MCF 10A (cell line): Measurements from ENCODE around the gene KRT85. TPM values are rescaled to one million over a fixed set of nuclear protein-coding genes. Genes with fewer than 3 reads are reported as not detected.

Experiments used
- BruUV-seq: library from RNA; stranded (reverse); fragments of 400-500 nt; replicated peaks from 2 replicates; lab custom pipeline; 2021; lab: Mats Ljungman, UMichigan
- CTCF ChIA-PET: fragments of 300-600 bp; sonication (Branson Sonifier 250); formaldehyde crosslinking; extraction: SDS; loops from one replicate; lab custom pipeline; 2021; ENCODE audit warnings: antibody characterized with exemption, inconsistent platforms; lab: Yijun Ruan, JAX
- POLR2A ChIA-PET: fragments of 300-600, 350-650 bp; sonication (Branson Sonifier 250); formaldehyde crosslinking; extraction: SDS; loops from one replicate; lab custom pipeline; 2020; ENCODE audit warnings: antibody characterized with exemption, inconsistent platforms; lab: Yijun Ruan, JAX
- DNase-seq: peaks from one replicate; pipeline ENCODE4 v3.0.0-alpha.2; 2018; ENCODE audit not compliant: unreplicated experiment
- H3K27ac Mint-ChIP-seq: one replicate; pipeline ENCODE4 v1.8.0; 2022; ENCODE audit warnings: mild to moderate bottlenecking, low read depth, mixed read lengths; ENCODE audit not compliant: unreplicated experiment
- H3K27me3 Mint-ChIP-seq: one replicate; pipeline ENCODE4 v1.8.0; 2022; ENCODE audit warnings: mixed read lengths; ENCODE audit not compliant: insufficient read depth, unreplicated experiment
- H3K36me3 Mint-ChIP-seq: one replicate; pipeline ENCODE4 v1.8.0; 2022; ENCODE audit warnings: mild to moderate bottlenecking, moderate library complexity, mixed read lengths; ENCODE audit not compliant: insufficient read depth, unreplicated experiment
- H3K4me1 Mint-ChIP-seq: one replicate; pipeline ENCODE4 v1.8.0; 2022; ENCODE audit warnings: mixed read lengths; ENCODE audit not compliant: insufficient read depth, unreplicated experiment
- H3K4me3 Mint-ChIP-seq: one replicate; pipeline ENCODE4 v1.8.0; 2022; ENCODE audit warnings: mild to moderate bottlenecking, moderate library complexity, mixed read lengths; ENCODE audit not compliant: unreplicated experiment
- H3K9me3 Mint-ChIP-seq: one replicate; pipeline ENCODE4 v1.8.0; 2022; ENCODE audit warnings: mixed read lengths; ENCODE audit not compliant: unreplicated experiment
- CTCF ChIP-seq: fragments of 200-600 bp; IDR thresholded peaks from one replicate; pipeline ENCODE4 v1.8.0; 2022; ENCODE audit warnings: antibody characterized with exemption, mild to moderate bottlenecking; ENCODE audit not compliant: unreplicated experiment
- intact Hi-C: fragments of 100-400 bp; cut with micrococcal nuclease; formaldehyde crosslinking; loops from 2 replicates; pipeline ENCODE4 v1.14.1; 2022
- total RNA-seq: library from RNA; stranded (reverse); gene quantifications from 2 replicates; pipeline ENCODE4 v1.2.3, GENCODE V29; 2022

KRT85 gene
- total RNA-seq, 1 experiment from 2014 or later, result 0.23 TPM

- intact Hi-C loops, result no loop called here
- H3K27me3 Mint-ChIP-seq, result peaks cover 27% of the 10 kb centered on the region
- ChIA-PET POLR2A (no interaction called here), CTCF (interaction anchor here (0.6 to 1.9 kb wide), 3 partner anchors 20 to 532 kb away, joined by 3 to 6 read pairs (median 4); no protein-coding TSS in a partner anchor)
- no peak overlapping the region for H3K4me3 Mint-ChIP-seq
- H3K36me3 Mint-ChIP-seq, result no peaks in the 10 kb centered on the region
- no TSS peak for BruUV-seq
- no peak overlapping the region for H3K27ac Mint-ChIP-seq
- no peak for TF ChIP-seq CTCF
- DNase-seq, result no peak
- no peaks in the 10 kb centered on the region for H3K9me3 Mint-ChIP-seq
- peaks cover 7% of the 10 kb centered on the region for H3K4me1 Mint-ChIP-seq
Observed at GRCh38 chr12:52352951-52353350, 14.3 kb downstream of the KRT85 start.

- BruUV-seq, result no TSS peak
Observed at GRCh38 chr12:52351196-52352059, 15.9 kb downstream of the KRT85 start.

DNA sequence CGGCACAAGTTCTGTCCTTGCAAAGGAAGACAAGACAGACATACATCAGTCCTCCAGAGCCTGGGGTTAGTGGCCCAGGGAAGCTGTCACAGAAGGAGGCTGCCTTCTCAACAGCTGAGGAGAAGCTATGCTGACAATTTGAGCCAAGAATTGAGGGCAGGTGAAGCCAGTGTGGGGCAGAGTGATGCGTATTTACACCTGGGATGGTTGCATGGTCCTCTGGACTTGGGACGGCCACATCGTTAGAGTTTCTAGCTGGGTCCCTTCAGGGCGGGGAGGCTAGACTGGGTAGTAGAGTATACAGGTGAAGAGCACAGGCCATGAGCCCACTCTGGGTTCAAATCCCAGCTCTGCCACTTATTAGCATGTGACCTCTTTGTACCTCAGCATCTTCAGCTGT is 16.5 kb downstream of the KRT85 start:
- Mint-ChIP-seq H3K36me3 (no peaks in the 10 kb centered on the region), H3K27ac (no peak overlapping the region), H3K9me3 (no peaks in the 10 kb centered on the region), H3K4me3 (no peak overlapping the region), H3K27me3 (peaks cover 16% of the 10 kb centered on the region), H3K4me1 (peaks cover 9% of the 10 kb centered on the region)
- POLR2A ChIA-PET, result interaction anchor here (0.6 kb wide), 1 partner anchor 1188 kb away, joined by 3 read pairs; no protein-coding TSS in a partner anchor
- TF ChIP-seq CTCF, result no peak
- CTCF ChIA-PET, result interaction anchor here (0.6 to 1.9 kb wide), 6 partner anchors 9 to 630 kb away, joined by 3 to 6 read pairs (median 3); no protein-coding TSS in a partner anchor
- DNase-seq, result no peak
- intact Hi-C loops, result no loop called here
- no TSS peak for BruUV-seq

More at GRCh38 chr12:52351196-52352059, 15.9 kb downstream of the KRT85 start:
- H3K4me1 Mint-ChIP-seq, result peaks cover 7% of the 10 kb centered on the region
- H3K27ac Mint-ChIP-seq, result no peak overlapping the region
- TF ChIP-seq CTCF, result no peak
- ChIA-PET POLR2A (interaction anchor here (0.6 kb wide), 1 partner anchor 1188 kb away, joined by 3 read pairs; no protein-coding TSS in a partner anchor), CTCF (interaction anchor here (0.6 to 1.9 kb wide), 6 partner anchors 8 to 528 kb away, joined by 3 to 6 read pairs (median 4); no protein-coding TSS in a partner anchor)
- no peaks in the 10 kb centered on the region for H3K9me3 Mint-ChIP-seq
- no peak for DNase-seq
- intact Hi-C loops, result no loop called here
- H3K4me3 Mint-ChIP-seq, result no peak overlapping the region
- H3K36me3 Mint-ChIP-seq, result no peaks in the 10 kb centered on the region
- peaks cover 16% of the 10 kb centered on the region for H3K27me3 Mint-ChIP-seq

- Mint-ChIP-seq H3K27ac (no peak overlapping the region), H3K36me3 (no peaks in the 10 kb centered on the region), H3K27me3 (peaks cover 16% of the 10 kb centered on the region), H3K4me1 (peaks cover 13% of the 10 kb centered on the region), H3K9me3 (no peaks in the 10 kb centered on the region), H3K4me3 (no peak overlapping the region)
- no peak for TF ChIP-seq CTCF
- POLR2A ChIA-PET, result no interaction called here
- intact Hi-C loops, result no loop called here
- CTCF ChIA-PET, result interaction anchor here (0.6 to 2.2 kb wide), 9 partner anchors 10 to 630 kb away, joined by 3 to 6 read pairs (median 3); no protein-coding TSS in a partner anchor
- no TSS peak for BruUV-seq
- DNase-seq, result no peak
Observed at GRCh38 chr12:52350021-52350620, 17.2 kb downstream of the KRT85 start.
